GM23248 (cell line): ENCODE results near the gene ERLEC1. TPM values are rescaled to one million over a fixed set of nuclear protein-coding genes. Genes with fewer than 3 reads are reported as not detected.
"Not testable (repeated sequence)": the region's sequence is repeated elsewhere in the genome, so short reads cannot be mapped to it uniquely, and the experiment has no call there.

ENCODE experiments used
- DNase-seq: peaks from one replicate; pipeline ENCODE4 v3.0.0-alpha.2; 2015
- H2AFZ ChIP-seq: fragments of 200-600 bp; sonication (generic); 2 replicates; pipeline ENCODE4 v1.6.1; 2016; ENCODE audit warnings: antibody characterized with exemption
- H3F3A ChIP-seq: fragments of 200-600 bp; sonication (generic); 2 replicates; pipeline ENCODE4 v1.6.1; 2016; ENCODE audit warnings: mild to moderate bottlenecking, antibody characterized with exemption, mixed run types; ENCODE audit not compliant: insufficient read depth
- H3K27ac ChIP-seq: fragments of 200-600 bp; sonication (generic); 2 replicates; pipeline ENCODE4 v1.5.1; 2016; ENCODE audit warnings: mild to moderate bottlenecking
- H3K27me3 ChIP-seq: fragments of 200-600 bp; sonication (generic); replicated peaks from 2 replicates; pipeline ENCODE4 v1.6.1; 2016; ENCODE audit warnings: mild to moderate bottlenecking; ENCODE audit not compliant: insufficient read depth
- H3K36me3 ChIP-seq: fragments of 200-600 bp; sonication (generic); 2 replicates; pipeline ENCODE4 v1.6.1; 2016; ENCODE audit warnings: low read depth, mild to moderate bottlenecking
- H3K4me1 ChIP-seq: fragments of 200-600 bp; sonication (generic); 2 replicates; pipeline ENCODE4 v1.6.1; 2016; ENCODE audit warnings: mild to moderate bottlenecking; ENCODE audit not compliant: insufficient read depth
- H3K4me2 ChIP-seq: fragments of 200-600 bp; sonication (generic); one replicate; pipeline ENCODE4 v1.6.1; 2016; ENCODE audit warnings: mild to moderate bottlenecking; ENCODE audit not compliant: unreplicated experiment
- H3K4me3 ChIP-seq: fragments of 200-600 bp; sonication (generic); 2 replicates; pipeline ENCODE4 v1.5.1; 2016; ENCODE audit warnings: mild to moderate bottlenecking
- H3K79me2 ChIP-seq: fragments of 200-600 bp; sonication (generic); 2 replicates; pipeline ENCODE4 v1.6.1; 2016; ENCODE audit warnings: mild to moderate bottlenecking; ENCODE audit not compliant: insufficient read depth
- H3K9ac ChIP-seq: fragments of 200-600 bp; sonication (generic); 2 replicates; pipeline ENCODE4 v1.6.1; 2016; ENCODE audit warnings: mild to moderate bottlenecking
- H3K9me2 ChIP-seq: fragments of 200-600 bp; sonication (generic); 2 replicates; pipeline ENCODE4 v1.6.1; 2016; ENCODE audit warnings: mixed run types, mild to moderate bottlenecking, moderate library complexity; ENCODE audit not compliant: insufficient read depth
- H3K9me3 ChIP-seq: fragments of 200-600 bp; sonication (generic); one replicate; pipeline ENCODE4 v1.6.1; 2017; ENCODE audit warnings: low read depth
- H4K20me1 ChIP-seq: fragments of 200-600 bp; sonication (generic); 2 replicates; pipeline ENCODE4 v1.6.0; 2016; ENCODE audit not compliant: insufficient read depth
- EZH2 ChIP-seq: fragments of 200-600 bp; sonication (generic); IDR thresholded peaks from 2 replicates; pipeline ENCODE4 v1.6.1; 2018; ENCODE audit warnings: antibody characterized with exemption, mild to moderate bottlenecking; ENCODE audit not compliant: insufficient read depth, poor library complexity, severe bottlenecking
- EZH2phosphoT487 ChIP-seq: fragments of 200-600 bp; sonication (generic); IDR thresholded peaks from 2 replicates; pipeline ENCODE4 v1.6.1; 2018; ENCODE audit warnings: antibody characterized with exemption, moderate library complexity, mild to moderate bottlenecking, low read depth; ENCODE audit not compliant: insufficient read depth
- WGBS, 2 experiments: methylation state at CpG; one replicate each; pipeline ENCODE4 v1.1.6; 2015 to 2017; ENCODE audit warnings: low lambda C conversion rate in 2 of 2, low coverage in 1 of 2; ENCODE audit errors: missing lambda C conversion rate in 2 of 2; 5-methylcytosine and 5-hydroxymethylcytosine counted together
- in situ Hi-C: fragments of 300-500 bp; cut with MboI; formaldehyde crosslinking; loops from 2 replicates; pipeline ENCODE4 v1.15.0; 2020
- polyA plus RNA-seq: library from polyadenylated mRNA; unstranded; fragments of >200 nt; fragmentation: Nextera tagmentation; extraction: Ambion mirVana; gene quantifications from 2 replicates; pipeline ENCODE4 v1.2.1, GENCODE V29; 2016
- total RNA-seq: library from RNA; depleted of rRNA; stranded (reverse); fragments of >200 nt; shearing (Covaris generic); gene quantifications from 2 replicates; pipeline ENCODE4 v1.2.3, GENCODE V29; 2014

ERLEC1 gene
- total and polyA plus RNA-seq, 2 experiments from 2014 or later: 107 to 110 TPM

DNA sequence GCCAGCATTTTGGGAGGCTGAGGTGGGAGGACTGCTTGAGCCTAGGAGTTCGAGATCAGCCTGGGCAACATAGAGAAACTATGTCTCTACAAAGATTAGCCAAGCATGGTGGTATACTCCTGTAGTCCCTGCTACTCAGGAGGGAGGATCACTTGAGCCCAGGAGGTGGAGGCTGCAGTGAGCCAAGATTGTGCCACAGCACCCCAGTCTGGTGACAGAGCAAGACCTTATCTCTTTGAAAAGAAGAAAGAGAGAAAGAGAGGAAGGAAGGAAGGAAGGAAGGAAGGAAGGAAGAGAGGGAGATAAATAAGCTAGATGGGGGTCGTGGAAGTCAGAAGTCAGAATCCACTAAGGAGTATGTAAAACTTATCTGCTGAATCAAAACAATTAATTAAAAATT lies 56.8 kb downstream of the ERLEC1 start:
- Histone ChIP-seq H3K9ac (no peak overlapping the region), H4K20me1 (no peaks in the 10 kb centered on the region), H3K36me3 (no peaks in the 10 kb centered on the region), H3K27ac (no peak overlapping the region), H2AFZ (no peak overlapping the region), H3K27me3 (no peaks in the 10 kb centered on the region), H3K4me3 (no peak overlapping the region), H3K4me1 (no peaks in the 10 kb centered on the region), H3F3A (no peaks in the 10 kb centered on the region), H3K9me3 (no peaks in the 10 kb centered on the region), H3K79me2 (no peaks in the 10 kb centered on the region), H3K9me2 (no peaks in the 10 kb centered on the region), H3K4me2 (no peak overlapping the region)
- in situ Hi-C loops: no loop called here
- DNase-seq: no peak
- WGBS, 2 experiments: 88 to 89% methylated on average over 2 of the region's 2 CpGs
- no peak for TF ChIP-seq EZH2
- no peak for TF ChIP-seq EZH2phosphoT487

DNA sequence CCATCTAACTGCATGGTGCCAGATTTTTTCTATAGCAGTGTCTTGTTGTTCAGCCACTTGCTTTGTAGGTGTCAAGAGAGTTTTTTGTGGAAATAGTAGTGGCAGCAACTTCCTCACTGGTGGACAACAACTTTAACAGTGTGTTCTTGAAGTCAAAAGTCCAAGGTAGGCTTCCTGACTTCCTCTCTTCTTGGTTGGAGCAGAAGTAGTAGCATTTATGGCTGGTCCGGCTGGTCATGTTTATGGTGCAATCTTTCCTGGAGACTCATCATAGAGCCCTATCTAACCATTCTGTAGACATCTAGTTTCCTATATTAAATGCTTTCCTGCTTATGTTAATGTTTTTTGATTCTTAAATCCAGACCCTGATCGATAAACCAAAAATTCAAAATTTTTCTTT lies 61.2 kb downstream of the ERLEC1 start:
- H3K4me2 ChIP-seq: no peak overlapping the region
- H3K36me3 ChIP-seq: 0 out of 2 replicates have a peak, but pooled peaks cover 3% of the 10 kb centered on the region
- no peak overlapping the region for H3K27ac ChIP-seq
- H2AFZ ChIP-seq: no peak overlapping the region
- H3K79me2 ChIP-seq: no peaks in the 10 kb centered on the region
- DNase-seq: no peak
- H3K9me3 ChIP-seq: no peaks in the 10 kb centered on the region
- no peak overlapping the region for H3K9ac ChIP-seq
- H3F3A ChIP-seq: no peaks in the 10 kb centered on the region
- no peaks in the 10 kb centered on the region for H4K20me1 ChIP-seq
- H3K4me1 ChIP-seq: no peaks in the 10 kb centered on the region
- no peaks in the 10 kb centered on the region for H3K9me2 ChIP-seq
- H3K4me3 ChIP-seq: no peak overlapping the region
- no peaks in the 10 kb centered on the region for H3K27me3 ChIP-seq
- TF ChIP-seq EZH2phosphoT487: no peak
- TF ChIP-seq EZH2: no peak
- in situ Hi-C loops: no loop called here
- WGBS, 2 experiments: 96 to 98% methylated on average over 2 of the region's 2 CpGs

DNA sequence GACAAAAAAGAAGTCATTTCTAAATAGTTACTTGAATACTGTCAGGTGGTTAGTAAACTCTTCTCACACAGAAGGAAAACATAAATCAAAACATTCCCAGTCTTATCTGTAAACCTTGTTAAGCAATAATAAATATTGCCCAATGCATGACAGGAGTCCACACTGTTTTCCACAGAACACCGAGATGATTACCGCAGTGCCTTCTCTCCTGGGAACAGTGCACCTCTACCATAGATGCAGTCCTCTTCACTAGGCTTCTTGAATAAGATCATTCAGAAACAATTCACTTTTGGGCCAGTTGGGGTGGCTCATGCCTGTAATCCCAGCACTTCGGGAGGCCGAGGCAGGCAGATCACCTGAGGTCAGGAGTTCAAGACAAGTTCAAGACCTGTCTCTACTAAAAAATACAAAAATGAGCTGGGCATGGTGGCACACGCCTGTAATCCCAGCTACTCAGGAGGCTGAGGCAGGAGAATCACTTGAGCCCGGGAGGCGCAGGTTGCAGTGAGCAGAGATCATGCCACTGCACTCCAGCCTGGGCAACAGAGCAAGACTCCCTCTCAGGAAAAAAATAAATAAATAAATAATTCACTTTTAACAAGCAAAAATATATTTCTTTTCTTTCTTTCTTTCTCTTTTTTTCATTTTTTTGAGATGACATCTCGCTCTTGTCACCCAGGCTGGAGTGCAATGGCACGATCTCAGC lies 64.4 kb downstream of the ERLEC1 start:
- H4K20me1 ChIP-seq, H3K4me1 ChIP-seq, H3F3A ChIP-seq, H3K9me2 ChIP-seq, H2AFZ ChIP-seq, H3K9me3 ChIP-seq, DNase-seq, H3K4me2 ChIP-seq, H3K9ac ChIP-seq, in situ Hi-C loops, H3K79me2 ChIP-seq, H3K27me3 ChIP-seq, H3K4me3 ChIP-seq, H3K27ac ChIP-seq: not testable (repeated sequence)
- WGBS, 2 experiments: 73 to 77% methylated on average over 9 of the region's 9 CpGs
- 0 out of 2 replicates have a peak, but pooled peaks cover 12% of the 10 kb centered on the region for H3K36me3 ChIP-seq

- WGBS, 2 experiments: 86% methylated on average over 4 of the region's 4 CpGs
- H2AFZ ChIP-seq: no peak overlapping the region
- H3K9me3 ChIP-seq: no peaks in the 10 kb centered on the region
- no peaks in the 10 kb centered on the region for H4K20me1 ChIP-seq
- TF ChIP-seq EZH2 (no peak), EZH2phosphoT487 (no peak)
- in situ Hi-C loops: no loop called here
- no peak overlapping the region for H3K27ac ChIP-seq
- H3K4me3 ChIP-seq: no peak overlapping the region
- H3F3A ChIP-seq: peaks cover 13% of the 10 kb centered on the region; the same call in 1 of the 2 replicates
- H3K27me3 ChIP-seq: no peaks in the 10 kb centered on the region
- no peaks in the 10 kb centered on the region for H3K79me2 ChIP-seq
- 0 out of 2 replicates have a peak, but pooled peaks cover 12% of the 10 kb centered on the region for H3K36me3 ChIP-seq
- H3K4me1 ChIP-seq: peaks cover 7% of the 10 kb centered on the region
- no peak for DNase-seq
- H3K9me2 ChIP-seq: no peaks in the 10 kb centered on the region
- no peak overlapping the region for H3K4me2 ChIP-seq
- H3K9ac ChIP-seq: no peak overlapping the region
Measured at GRCh38 chr2:53852532-53852931, 65.7 kb downstream of the ERLEC1 start.

DNA sequence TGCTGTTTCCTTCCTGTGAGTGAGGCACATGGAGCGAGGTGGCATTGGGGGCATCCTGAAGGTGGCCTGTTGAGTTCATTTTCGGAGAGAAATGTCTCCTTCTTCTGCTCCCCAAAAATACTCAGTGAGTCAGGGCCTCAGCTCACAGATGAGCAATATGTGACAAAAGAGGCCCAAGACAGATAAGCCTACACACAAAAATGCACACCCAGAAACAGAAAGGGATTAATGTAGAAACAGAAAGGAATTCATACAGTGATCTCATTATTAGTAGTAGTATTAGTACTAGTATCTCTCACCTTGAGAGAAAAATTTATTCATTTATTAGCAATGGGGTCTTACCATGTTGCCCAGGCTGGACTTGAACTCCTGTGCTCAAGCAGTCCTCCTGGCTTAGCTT lies 67.8 kb downstream of the ERLEC1 start:
- Histone ChIP-seq H2AFZ (no peak overlapping the region), H3K79me2 (peaks cover 7% of the 10 kb centered on the region; the same call in 1 of the 2 replicates), H3K4me2 (no peak overlapping the region), H3K4me3 (no peak overlapping the region), H4K20me1 (no peaks in the 10 kb centered on the region), H3K9me3 (no peaks in the 10 kb centered on the region), H3K4me1 (peaks cover 7% of the 10 kb centered on the region), H3K27me3 (no peaks in the 10 kb centered on the region), H3K27ac (peak overlapping the region; percentile 32; the same call in 1 of the 2 replicates), H3F3A (peaks cover 13% of the 10 kb centered on the region; the same call in 1 of the 2 replicates), H3K36me3 (0 out of 2 replicates have a peak, but pooled peaks cover 12% of the 10 kb centered on the region), H3K9me2 (no peaks in the 10 kb centered on the region), H3K9ac (no peak overlapping the region)
- TF ChIP-seq EZH2: no peak
- TF ChIP-seq EZH2phosphoT487: no peak
- DNase-seq: peak; percentile 49
- in situ Hi-C loops: no loop called here
- WGBS, 2 experiments: 77 to 83% methylated on average over 2 of the region's 2 CpGs
